HuH-7 (cell line): Measurements from ENCODE around the gene CPNE4.

Source experiments
- DNase-seq: peaks from one replicate; pipeline ENCODE4 v3.0.0; 2011; ENCODE audit warnings: low spot score

CPNE4 gene

GRCh38 chr3:131694376-131694775, 340.4 kb downstream of the CPNE4 start:
- DNase-seq, result no peak

GRCh38 chr3:131692356-131692755, 342.5 kb downstream of the CPNE4 start:
- DNase-seq, result no peak

- no peak for DNase-seq
These were observed 344.0 kb downstream of the CPNE4 start for GRCh38 chr3:131690800-131691199.

GRCh38 chr3:131688370-131688769, 346.4 kb downstream of the CPNE4 start:
- no peak for DNase-seq

- no peak for DNase-seq
These were observed 365.2 kb downstream of the CPNE4 start for GRCh38 chr3:131669600-131669999.

- no peak for DNase-seq
These were observed 376.0 kb downstream of the CPNE4 start for GRCh38 chr3:131658771-131659170.

- peak; percentile 2 for DNase-seq
These were observed 376.7 kb downstream of the CPNE4 start for GRCh38 chr3:131658115-131658514.

- DNase-seq, result no peak
These were observed 379.6 kb downstream of the CPNE4 start for GRCh38 chr3:131655070-131655690.

- no peak for DNase-seq
These were observed 389.2 kb downstream of the CPNE4 start for GRCh38 chr3:131645638-131646037.

- no peak for DNase-seq
These were observed 398.5 kb downstream of the CPNE4 start for GRCh38 chr3:131636266-131636775.

GRCh38 chr3:131630807-131631206, 404.0 kb downstream of the CPNE4 start:
- no peak for DNase-seq

- no peak for DNase-seq
These were observed 404.7 kb downstream of the CPNE4 start for GRCh38 chr3:131630097-131630496.

- no peak for DNase-seq
These were observed 411.4 kb downstream of the CPNE4 start for GRCh38 chr3:131623431-131623830.

- DNase-seq, result no peak
These were observed 412.1 kb downstream of the CPNE4 start for GRCh38 chr3:131622726-131623125.

GRCh38 chr3:131620977-131621376, 413.8 kb downstream of the CPNE4 start:
- no peak for DNase-seq

- no peak for DNase-seq
These were observed 415.0 kb downstream of the CPNE4 start for GRCh38 chr3:131619821-131620220.

- DNase-seq, result no peak
These were observed 418.1 kb downstream of the CPNE4 start for GRCh38 chr3:131616719-131617118.

- no peak for DNase-seq
These were observed 422.1 kb downstream of the CPNE4 start for GRCh38 chr3:131612745-131613144.

- DNase-seq, result no peak
These were observed 424.6 kb downstream of the CPNE4 start for GRCh38 chr3:131610174-131610573.

- DNase-seq, result no peak
These were observed 426.1 kb downstream of the CPNE4 start for GRCh38 chr3:131608741-131609140.

- no peak for DNase-seq
These were observed 426.5 kb downstream of the CPNE4 start for GRCh38 chr3:131608296-131608695.

GRCh38 chr3:131605916-131606315, 428.9 kb downstream of the CPNE4 start:
- no peak for DNase-seq

GRCh38 chr3:131602011-131602779, 432.6 kb downstream of the CPNE4 start:
- DNase-seq, result no peak

GRCh38 chr3:131597816-131598215, 437.0 kb downstream of the CPNE4 start:
- peak; percentile 3 for DNase-seq
